ENCODE data around the gene DLEC1.
A peak's percentile ranks its signal among the peaks of the same experiment; 100 is the strongest.
"Not testable (repeated sequence)": the region's sequence is repeated elsewhere in the genome, so short reads cannot be mapped to it uniquely, and the experiment has no call there.

The DLEC1 gene

DNA sequence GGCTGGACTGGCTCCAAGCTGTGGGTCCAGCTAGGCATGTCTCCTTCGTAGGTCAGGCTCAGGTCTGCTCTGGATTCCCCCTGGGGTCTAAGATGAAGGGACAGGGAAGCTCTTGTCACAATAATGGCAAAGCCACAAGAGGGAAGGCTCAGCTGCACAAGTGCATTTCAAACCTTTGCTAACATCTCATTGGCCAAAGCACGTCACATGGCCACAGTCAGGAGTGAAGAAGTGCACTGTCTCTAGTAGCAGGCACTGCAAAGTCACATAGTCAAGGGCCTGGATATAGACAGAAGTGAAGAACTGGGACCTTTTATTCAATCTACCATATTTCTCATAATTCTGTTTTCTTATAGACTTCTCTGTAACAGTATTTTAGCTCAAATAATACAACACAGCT is 20.1 kb downstream of the DLEC1 start:
- in situ Hi-C loops (cut with HindIII; ENCODE audit: low pct_ligation_motif_present, low pct_unique_long_range_greater_than_20kb, low sequenced_read_pairs): no loop called here
- DNase-seq: no peak

DNA sequence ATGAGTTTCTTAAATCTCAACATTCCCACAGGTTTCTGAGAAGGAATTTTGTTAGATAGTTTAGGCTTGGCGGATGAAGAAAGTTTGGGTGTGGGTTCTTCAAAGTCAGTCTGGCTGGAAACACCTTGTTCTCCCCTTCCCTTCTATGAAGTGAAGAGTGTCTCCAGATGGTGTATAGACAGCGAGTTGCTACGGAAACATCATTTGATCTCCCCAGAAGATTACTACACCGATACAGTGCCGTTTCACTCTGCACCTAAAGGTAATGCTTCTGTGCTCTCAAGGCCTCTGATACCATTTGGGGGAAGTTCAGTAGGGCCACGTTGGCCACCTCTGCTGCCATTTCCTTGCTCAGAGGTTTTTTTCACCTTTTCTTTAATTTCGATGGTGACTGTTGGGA is 20.6 kb downstream of the DLEC1 start:
- in situ Hi-C loops (cut with HindIII; ENCODE audit: low pct_ligation_motif_present, low pct_unique_long_range_greater_than_20kb, low sequenced_read_pairs): no loop called here
- no peak for DNase-seq

DNA sequence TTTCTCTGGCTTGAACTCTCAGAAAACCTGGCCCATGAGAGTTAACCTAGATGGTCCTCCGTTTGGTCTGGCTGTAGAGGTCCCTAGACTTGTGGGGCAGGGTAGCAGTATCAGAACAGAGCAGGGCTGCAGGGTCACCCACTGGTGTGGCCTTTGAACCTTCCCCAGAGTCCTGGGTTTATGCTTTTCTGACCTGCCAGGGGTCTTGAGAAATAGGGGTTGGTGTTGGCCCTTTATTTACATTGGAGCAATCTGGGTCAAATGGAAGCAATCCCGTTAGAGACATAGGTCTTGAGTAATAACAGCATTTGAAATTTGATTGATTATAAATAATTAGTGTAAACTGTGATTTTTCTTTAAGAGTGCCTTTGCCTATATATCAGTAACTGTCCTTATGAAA is 23.8 kb downstream of the DLEC1 start:
- in situ Hi-C loops (cut with HindIII; ENCODE audit: low pct_ligation_motif_present, low pct_unique_long_range_greater_than_20kb, low sequenced_read_pairs): no loop called here
- no peak for DNase-seq

DNA sequence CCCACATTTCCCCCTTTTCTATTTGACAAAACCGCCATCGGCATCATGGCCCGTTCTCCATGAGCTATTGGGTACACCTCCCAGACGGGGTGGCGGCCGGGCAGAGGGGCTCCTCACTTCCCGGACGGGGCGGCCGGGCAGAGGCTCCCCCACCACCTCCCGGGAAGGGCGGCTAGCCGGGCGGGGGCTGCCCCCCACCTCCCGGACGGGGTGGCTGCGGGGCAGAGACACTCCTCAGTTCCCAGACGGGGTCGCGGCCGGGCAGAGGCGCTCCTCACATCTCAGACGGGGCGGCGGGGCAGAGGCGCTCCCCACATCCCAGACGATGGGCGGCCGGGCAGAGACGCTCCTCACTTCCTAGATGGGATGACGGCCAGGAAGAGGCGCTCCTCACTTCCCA is 25.4 kb downstream of the DLEC1 start:
- DNase-seq; in situ Hi-C loops (cut with HindIII; ENCODE audit: low pct_ligation_motif_present, low pct_unique_long_range_greater_than_20kb, low sequenced_read_pairs): not testable (repeated sequence)

DNA sequence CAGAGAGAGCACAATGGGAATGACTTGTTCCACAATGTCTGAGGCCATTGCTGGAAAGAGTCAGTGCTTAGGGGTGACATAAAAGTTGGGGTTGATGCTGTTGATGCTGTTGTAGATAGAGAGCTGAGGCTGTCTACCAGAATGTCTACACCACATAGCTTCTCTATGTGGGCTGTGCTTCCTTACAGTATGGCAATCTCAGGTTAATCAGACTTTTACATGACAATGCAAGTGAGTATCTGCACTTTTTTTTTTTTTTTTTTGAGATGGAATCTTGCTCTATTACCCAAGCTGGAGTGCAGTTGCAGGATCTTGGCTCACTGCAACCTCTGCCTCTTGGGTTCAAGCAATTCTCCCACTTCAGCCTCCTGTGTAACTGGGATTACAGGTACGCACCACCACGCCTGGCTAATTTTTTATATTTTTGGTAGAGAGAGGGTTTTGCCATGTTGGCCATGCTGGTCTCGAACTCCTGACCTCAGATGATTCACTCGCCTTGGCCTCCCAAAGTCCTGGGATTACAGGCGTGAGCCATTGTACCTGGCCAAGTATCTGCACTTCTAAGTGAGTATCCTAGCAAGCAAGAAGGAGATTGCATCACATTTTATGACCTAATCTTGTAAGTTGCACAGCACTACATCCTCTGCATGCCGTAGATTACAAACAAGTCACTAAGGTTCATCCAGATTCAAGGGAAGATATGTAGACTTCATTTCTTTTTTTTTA is 28.7 kb downstream of the DLEC1 start:
- in situ Hi-C loops (cut with HindIII; ENCODE audit: low pct_ligation_motif_present, low pct_unique_long_range_greater_than_20kb, low sequenced_read_pairs): no loop called here
- DNase-seq: no peak

DNA sequence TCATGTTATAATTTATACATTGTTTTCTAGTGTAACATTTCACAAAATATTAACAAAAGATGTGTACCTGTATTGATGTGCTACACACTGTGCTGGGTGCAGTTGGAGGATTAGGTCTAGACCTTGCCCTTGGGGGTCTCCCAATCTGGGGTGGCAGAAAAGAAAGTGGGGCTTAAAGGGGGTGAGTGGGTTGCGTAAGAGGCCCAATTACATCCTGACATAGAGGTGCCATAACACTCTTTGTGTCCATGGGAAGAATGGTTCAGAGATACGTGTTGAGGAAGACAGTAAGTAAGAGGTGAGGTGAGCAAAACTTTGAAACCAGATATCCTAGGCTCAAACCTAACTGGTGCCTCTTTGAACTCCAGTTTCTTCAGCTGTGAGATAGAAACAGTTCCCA is 31.0 kb downstream of the DLEC1 start:
- no peak for DNase-seq
- in situ Hi-C loops (cut with HindIII; ENCODE audit: low pct_ligation_motif_present, low pct_unique_long_range_greater_than_20kb, low sequenced_read_pairs): no loop called here

DNA sequence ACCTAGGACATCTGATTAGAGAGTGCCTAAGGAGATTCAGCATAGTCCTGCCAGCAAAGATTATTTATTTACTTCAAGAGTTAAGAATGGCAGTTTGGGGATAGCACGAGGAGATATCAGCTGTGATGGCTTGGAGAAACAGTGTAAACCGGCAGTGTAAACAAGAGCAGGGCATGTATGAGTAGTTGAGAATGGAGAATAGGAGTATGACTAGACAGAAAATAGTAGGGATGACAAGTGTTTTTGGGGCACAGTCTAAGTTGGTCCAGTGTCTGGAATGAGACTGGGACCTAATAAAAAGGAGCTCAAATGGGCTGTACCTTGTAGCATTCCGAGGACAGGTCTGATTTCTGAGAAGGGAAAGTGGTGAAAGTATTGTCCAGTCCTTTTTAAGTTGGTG is 38.1 kb downstream of the DLEC1 start:
- DNase-seq; in situ Hi-C loops (cut with HindIII; ENCODE audit: low pct_ligation_motif_present, low pct_unique_long_range_greater_than_20kb, low sequenced_read_pairs): not testable (repeated sequence)

DNA sequence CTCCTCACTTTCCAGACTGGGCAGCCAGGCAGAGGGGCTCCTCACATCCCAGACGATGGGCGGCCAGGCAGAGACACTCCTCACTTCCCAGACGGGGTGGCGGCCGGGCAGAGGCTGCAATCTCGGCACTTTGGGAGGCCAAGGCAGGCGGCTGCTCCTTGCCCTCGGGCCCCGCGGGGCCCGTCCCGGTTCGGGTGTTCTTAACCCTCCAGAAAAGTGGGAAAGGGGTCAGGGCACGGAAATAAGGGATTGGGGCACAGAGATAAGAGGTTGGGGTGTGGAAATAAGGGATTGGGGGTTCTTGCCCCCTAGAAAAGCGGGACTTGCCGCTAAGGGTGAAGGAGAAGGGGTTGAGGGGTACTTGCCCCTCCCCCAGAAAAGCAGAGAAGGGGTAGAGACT is 43.3 kb downstream of the DLEC1 start:
- DNase-seq; in situ Hi-C loops (cut with HindIII; ENCODE audit: low pct_ligation_motif_present, low pct_unique_long_range_greater_than_20kb, low sequenced_read_pairs): not testable (repeated sequence)

DNA sequence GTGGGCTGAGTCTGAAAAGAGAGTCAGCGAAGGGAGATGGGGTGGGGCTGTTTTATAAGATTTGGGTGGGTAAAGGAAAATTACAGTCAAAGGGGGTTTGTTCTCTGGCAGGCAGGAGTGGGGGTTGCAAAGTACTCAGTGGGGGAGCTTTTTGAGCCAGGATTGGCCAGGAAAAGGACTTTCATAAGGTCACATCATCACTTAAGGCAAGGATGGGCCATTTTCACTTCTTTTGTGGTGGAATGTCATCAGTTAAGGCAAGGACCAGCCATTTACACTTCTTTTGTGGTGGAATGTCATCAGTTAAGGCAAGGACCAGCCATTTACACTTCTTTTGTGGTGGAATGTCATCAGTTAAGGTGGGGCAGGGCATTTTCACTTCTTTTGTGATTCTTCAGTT is 44.2 kb downstream of the DLEC1 start:
- in situ Hi-C loops (cut with HindIII; ENCODE audit: low pct_ligation_motif_present, low pct_unique_long_range_greater_than_20kb, low sequenced_read_pairs); DNase-seq: not testable (repeated sequence)

DNA sequence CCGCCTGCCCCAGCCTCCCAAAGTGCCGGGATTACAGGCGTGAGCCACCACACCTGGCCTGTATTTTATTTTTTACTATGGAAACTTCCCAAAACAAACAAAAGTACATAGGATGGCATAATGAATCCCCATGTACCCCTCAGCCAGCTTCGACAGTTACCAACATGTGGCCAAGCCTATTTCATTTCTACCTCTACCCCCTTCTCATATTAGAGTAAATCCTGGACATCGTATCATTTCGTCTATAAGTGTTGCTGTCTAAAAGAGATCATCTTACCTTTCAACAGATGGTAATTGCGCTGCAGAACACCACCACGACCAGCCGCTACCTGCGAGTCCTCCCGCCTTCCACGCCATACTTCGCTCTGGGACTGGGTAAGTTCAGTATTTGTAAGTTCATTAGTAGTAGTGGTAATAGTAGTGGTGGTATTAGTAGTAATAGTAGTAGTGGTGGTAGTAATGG is 44.9 kb downstream of the DLEC1 start:
- in situ Hi-C loops (cut with HindIII; ENCODE audit: low pct_ligation_motif_present, low pct_unique_long_range_greater_than_20kb, low sequenced_read_pairs): no loop called here
- no peak for DNase-seq

DNA sequence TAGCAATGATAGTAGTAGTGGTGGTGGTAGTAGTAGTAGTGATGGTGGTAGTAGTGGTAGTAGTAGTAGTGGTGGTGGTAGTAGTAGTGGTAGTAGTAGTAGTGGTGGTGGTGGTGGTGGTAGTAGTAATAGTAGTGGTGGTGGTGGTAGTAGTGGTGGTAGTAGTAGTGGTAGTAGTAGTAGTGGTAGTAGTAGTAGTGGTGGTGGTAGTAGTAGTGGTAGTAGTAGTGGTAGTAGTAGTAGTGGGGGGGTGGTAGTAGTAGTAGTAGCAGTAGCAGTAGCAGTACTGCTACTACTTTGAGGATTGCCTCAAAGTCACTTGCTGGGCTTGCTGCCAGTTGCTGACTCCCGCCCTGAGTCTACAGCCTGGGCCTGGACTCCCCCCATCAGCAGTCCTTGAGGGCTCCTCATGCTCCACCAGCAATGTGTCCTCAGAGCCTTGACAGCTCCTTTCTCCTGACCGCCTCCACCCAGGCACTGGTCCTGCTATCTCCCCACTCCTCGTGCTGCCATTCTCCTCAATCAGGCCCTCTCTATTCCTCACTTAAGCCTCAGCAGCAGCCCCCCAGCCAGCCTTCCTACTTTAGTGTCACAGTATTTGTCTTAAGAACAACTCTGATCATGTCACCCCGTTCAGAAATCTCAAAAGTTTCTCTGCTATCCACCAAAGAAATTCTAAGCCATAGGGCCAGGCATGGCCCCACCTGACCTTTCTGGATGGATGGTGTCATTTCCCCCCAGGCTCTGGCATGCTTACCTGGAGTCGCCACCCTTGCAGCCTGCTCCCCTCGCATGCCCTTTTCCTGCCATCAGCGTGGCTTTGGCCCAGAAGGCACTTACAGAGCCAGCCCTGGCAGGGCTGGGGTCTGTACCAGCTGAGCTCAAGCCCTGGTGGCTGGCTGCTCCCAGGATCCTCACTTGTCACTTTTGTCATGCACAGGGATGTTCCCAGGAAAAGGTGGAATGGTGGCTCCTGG is 45.6 kb downstream of the DLEC1 start:
- in situ Hi-C loops (cut with HindIII; ENCODE audit: low pct_ligation_motif_present, low pct_unique_long_range_greater_than_20kb, low sequenced_read_pairs): no loop called here
- DNase-seq: peak; percentile 30

DNA sequence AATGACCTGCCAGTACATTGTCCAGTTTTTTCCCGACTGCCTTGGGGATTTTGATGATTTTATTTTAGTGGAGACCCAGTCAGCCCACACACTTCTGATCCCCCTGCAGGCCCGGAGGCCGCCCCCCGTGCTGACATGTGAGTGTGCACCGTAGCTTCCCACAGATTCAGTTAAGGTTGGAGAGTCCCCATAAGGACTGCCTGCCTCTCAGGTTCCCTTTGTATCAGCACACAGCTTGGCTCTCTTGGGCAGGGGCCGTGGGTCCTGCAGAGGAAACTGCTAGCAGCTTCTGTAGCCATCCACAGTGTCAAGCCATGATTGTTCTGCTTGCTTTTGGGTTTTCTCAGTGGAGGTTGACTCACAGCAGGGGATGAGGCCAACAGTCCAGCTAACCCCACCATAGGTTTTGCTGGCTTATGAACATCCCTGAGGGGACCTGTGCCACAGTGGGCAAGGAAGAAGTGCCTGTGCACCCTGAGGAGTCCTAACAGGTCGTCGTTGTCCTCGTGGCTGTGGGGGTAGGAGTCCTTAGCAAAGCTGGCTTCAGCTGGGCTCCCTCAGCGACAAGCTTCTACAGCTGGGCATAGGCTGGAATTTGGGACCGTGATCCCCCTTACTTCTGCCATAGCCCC is 46.4 kb downstream of the DLEC1 start:
- in situ Hi-C loops (cut with HindIII; ENCODE audit: low pct_ligation_motif_present, low pct_unique_long_range_greater_than_20kb, low sequenced_read_pairs): no loop called here
- no peak for DNase-seq

DNA sequence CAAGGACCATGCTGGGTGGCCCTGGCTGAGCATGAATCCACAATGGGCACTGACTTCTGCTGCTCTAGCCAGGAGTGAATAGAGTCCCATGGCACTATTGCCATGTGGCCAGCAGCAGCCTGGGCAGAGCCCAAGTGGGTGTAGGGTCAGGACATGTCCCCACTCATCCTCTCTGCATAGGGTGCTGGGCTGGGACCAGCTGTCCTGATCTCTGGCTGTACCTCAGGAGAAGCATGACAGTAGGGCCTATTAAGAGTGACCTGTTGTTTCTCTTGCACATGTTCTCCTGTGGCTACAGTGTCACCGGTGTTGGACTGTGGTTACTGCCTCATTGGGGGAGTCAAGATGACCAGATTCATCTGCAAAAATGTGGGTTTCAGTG is 46.9 kb downstream of the DLEC1 start:
- in situ Hi-C loops (cut with HindIII; ENCODE audit: low pct_ligation_motif_present, low pct_unique_long_range_greater_than_20kb, low sequenced_read_pairs): no loop called here
- DNase-seq: no peak

DNA sequence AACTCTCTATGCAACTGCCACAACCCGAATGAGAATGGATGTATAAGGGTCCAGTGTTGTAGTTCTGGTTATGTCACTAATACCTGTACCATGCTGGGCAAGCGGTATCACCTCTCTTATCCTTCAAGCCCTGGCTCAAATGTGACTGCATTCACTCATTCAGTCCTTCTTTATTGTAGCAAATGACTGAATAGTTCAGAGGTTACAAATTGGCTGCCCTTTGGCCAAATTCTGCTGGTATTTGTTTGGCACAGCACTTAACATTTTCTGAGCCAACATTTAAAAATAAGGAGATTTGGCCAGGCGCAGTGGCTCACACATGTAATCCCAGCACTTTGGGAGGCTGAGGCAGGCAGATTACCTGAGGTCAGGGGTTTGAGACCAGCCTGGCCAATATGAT is 47.5 kb downstream of the DLEC1 start:
- no peak for DNase-seq
- in situ Hi-C loops (cut with HindIII; ENCODE audit: low pct_ligation_motif_present, low pct_unique_long_range_greater_than_20kb, low sequenced_read_pairs): no loop called here

DNA sequence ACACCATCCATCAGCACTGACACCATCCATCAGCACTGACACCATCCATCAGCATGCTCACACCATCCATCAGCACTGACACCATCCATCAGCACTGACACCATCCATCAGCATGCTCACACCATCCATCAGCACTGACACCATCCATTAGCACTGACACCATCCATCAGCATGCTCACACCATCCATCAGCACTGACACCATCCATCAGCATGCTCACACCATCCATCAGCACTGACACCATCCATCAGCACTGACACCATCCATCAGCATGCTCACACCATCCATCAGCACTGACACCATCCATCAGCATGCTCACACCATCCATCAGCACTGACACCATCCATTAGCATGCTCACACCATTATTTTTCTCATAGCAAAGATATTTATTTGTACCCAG is 48.3 kb downstream of the DLEC1 start:
- DNase-seq; in situ Hi-C loops (cut with HindIII; ENCODE audit: low pct_ligation_motif_present, low pct_unique_long_range_greater_than_20kb, low sequenced_read_pairs): not testable (repeated sequence)

DNA sequence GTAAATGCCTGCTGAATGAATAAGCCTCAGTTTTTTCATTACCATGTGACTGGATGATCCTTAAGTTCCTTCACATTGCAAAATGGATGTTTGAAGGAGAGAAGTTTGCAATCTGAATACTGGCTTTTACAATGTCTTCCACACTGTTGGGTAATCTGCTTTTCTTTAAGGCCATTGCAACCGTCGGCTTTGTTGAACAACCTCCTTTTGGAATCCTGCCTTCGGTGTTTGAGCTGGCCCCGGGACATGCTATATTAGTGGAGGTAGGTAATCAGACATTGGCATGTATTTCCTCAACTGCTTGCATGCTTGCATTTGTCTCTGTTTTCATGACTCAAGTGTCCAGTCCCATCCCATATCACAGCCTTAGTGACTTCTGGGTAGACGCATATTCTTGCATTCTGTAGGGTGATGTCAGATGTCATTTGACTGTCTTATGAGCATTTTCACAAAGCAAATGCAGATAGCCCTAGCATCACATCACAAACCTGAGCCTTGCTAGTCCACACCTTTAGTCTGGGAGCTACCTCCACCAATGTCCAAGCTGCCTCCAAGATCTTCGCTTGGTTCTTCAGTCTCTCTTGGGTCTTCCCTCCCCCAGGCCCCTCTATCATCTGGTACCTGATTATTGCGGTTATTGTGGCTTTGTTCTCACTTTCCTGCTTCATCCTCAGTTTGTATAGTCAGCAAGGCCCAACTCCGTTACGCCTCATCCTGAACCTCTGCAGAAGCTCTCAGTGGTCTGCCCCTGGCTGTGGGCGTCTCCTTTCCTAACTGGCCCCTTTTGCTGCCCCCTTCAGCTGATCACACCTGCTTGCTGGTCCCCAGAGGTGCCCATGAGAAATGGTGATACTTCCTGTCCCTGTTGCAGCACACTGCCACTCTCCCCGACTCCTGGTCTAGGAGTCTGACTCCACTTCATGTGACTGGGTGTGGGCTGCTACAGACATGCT is 49.4 kb downstream of the DLEC1 start:
- DNase-seq: no peak
- in situ Hi-C loops (cut with HindIII; ENCODE audit: low pct_ligation_motif_present, low pct_unique_long_range_greater_than_20kb, low sequenced_read_pairs): no loop called here

DNA sequence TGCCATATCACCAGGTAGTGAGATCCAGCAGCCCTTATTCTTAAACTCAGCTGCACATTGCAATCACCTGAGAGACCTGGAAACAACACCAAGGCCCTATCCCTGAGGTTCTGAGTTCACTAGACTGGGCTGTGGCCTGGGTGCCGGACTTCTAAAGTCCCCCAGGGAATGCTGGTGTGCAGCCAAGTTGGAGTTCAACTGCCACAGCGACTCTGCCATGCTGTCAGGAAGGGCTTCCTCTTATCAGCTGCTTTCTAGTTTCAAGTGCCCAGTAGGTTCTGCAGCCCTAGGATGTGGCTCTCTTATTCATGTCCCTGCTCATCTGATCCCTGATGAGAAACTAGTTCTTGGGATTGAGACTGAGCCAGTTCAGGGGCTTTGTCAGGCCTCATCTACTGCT is 50.2 kb downstream of the DLEC1 start:
- in situ Hi-C loops (cut with HindIII; ENCODE audit: low pct_ligation_motif_present, low pct_unique_long_range_greater_than_20kb, low sequenced_read_pairs): no loop called here
- DNase-seq: no peak

DNA sequence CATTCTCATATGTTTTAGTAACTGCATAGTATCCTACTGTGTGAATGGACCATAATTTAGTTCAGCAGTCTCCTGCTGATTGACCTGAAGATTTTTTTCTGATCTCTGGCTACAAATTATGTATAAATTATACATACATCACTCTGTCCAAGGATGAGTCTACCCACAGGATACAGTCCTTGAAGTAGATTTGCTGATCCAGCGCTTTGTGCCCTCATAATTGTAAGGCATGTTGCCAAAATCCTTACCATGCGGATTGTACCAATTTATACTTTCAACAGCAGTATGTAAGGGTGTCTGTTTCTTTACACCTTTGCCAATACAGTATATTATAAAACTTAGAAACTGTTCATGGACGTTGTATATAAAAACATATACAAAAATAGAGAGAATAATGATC is 51.4 kb downstream of the DLEC1 start:
- in situ Hi-C loops (cut with HindIII; ENCODE audit: low pct_ligation_motif_present, low pct_unique_long_range_greater_than_20kb, low sequenced_read_pairs): no loop called here
- no peak for DNase-seq
